HepG2 (cell line): ENCODE results near the gene LAMB2. TPM values are rescaled to one million over a fixed set of nuclear protein-coding genes. Genes with fewer than 3 reads are reported as not detected.

ENCODE experiments used
- ATAC-seq: fragments of 200-7000 bp; cut with Tn5 transposase; 3 replicates; pipeline ENCODE4 v1.9.1; 2020; ENCODE audit warnings: mild to moderate bottlenecking, moderate library complexity
- BruUV-seq: library from RNA; stranded (reverse); fragments of 400-500 nt; replicated peaks from 2 replicates; lab custom pipeline; 2021; lab: Mats Ljungman, UMichigan
- CTCF ChIA-PET: fragments of 300-600 bp; formaldehyde crosslinking; extraction: SDS; loops from one replicate; lab custom pipeline; 2021; ENCODE audit warnings: low total read pairs, inconsistent platforms, low intra/inter-chr PET ratio; lab: Yijun Ruan, JAX
- POLR2A ChIA-PET: fragments of 350-600 bp; sonication (Branson Sonifier 250); formaldehyde crosslinking; loops from one replicate; lab custom pipeline; 2020; ENCODE audit warnings: antibody characterized with exemption, inconsistent platforms; lab: Yijun Ruan, JAX
- DNase-seq: peaks from one replicate; pipeline ENCODE4 v3.0.0-alpha.2; 2015; ENCODE audit warnings: low spot score
- FAIRE-seq: peaks from 3 replicates; lab custom pipeline; 2011; peaks lifted over from hg19 to GRCh38; lab: Jason Lieb, UNC
- H2AFZ ChIP-seq: one replicate; pipeline ENCODE4 v1.6.1; 2011; ENCODE audit warnings: low read length, inconsistent platforms
- H3K27ac ChIP-seq: fragments of 300-600 bp; 3 replicates; pipeline ENCODE4 v1.8.0; 2011; ENCODE audit warnings: mixed run types, mild to moderate bottlenecking, mixed read lengths, low read length, inconsistent platforms; ENCODE audit not compliant: insufficient read depth; ENCODE audit errors: extremely low read length
- H3K27me3 ChIP-seq, 2 experiments: fragments of 200-600 bp in 1 of 2; 2 replicates in 1 of 2; 3 replicates in 1 of 2; pipeline versions ENCODE4 v1.6.0 to v1.8.0; 2011; ENCODE audit warnings: low read length in 2 of 2, mild to moderate bottlenecking in 2 of 2, moderate library complexity in 2 of 2, inconsistent platforms in 1 of 2; ENCODE audit not compliant: insufficient read depth in 2 of 2, control insufficient read depth in 1 of 2
- H3K36me3 ChIP-seq, 2 experiments: fragments of 200-600 bp in 1 of 2; replicated peaks in 1 of 2; 2 replicates in 1 of 2; 3 replicates in 1 of 2; pipeline versions ENCODE4 v1.5.1 to v1.8.0; 2011; ENCODE audit warnings: low read length in 2 of 2, inconsistent platforms in 1 of 2; ENCODE audit not compliant: insufficient read depth in 2 of 2, control insufficient read depth in 1 of 2
- H3K4me1 ChIP-seq: 2 replicates; pipeline ENCODE4 v1.5.1; 2012; ENCODE audit warnings: low read length, inconsistent platforms; ENCODE audit not compliant: insufficient read depth
- H3K4me2 ChIP-seq: 2 replicates; pipeline ENCODE4 v1.6.0; 2011; ENCODE audit warnings: low read depth, low read length, inconsistent platforms
- H3K4me3 ChIP-seq, 3 experiments: fragments of 200-600 bp in 1 of 3; sonication (generic), shearing (Covaris generic) in 1 of 3; replicated peaks in 1 of 3; 2 replicates each; pipeline ENCODE4 v1.5.1; 2011 to 2016; ENCODE audit warnings: low read length in 3 of 3, inconsistent platforms in 2 of 3, low read depth in 2 of 3, mild to moderate bottlenecking in 2 of 3, control low read depth in 1 of 3, mixed read lengths in 1 of 3; ENCODE audit not compliant: insufficient read depth in 1 of 3
- H3K79me2 ChIP-seq: one replicate; pipeline ENCODE4 v1.6.1; 2011; ENCODE audit warnings: low read length, inconsistent platforms; ENCODE audit not compliant: insufficient read depth
- H3K9ac ChIP-seq: 2 replicates; pipeline ENCODE4 v1.6.0; 2011; ENCODE audit warnings: mild to moderate bottlenecking, low read depth, low read length, inconsistent platforms; ENCODE audit not compliant: insufficient read depth
- H3K9me3 ChIP-seq: 2 replicates; pipeline ENCODE4 v1.5.1; 2012; ENCODE audit warnings: mild to moderate bottlenecking, low read length
- H4K20me1 ChIP-seq: 2 replicates; pipeline ENCODE4 v1.6.0; 2011; ENCODE audit warnings: inconsistent platforms, mild to moderate bottlenecking, low read length, moderate library complexity; ENCODE audit not compliant: insufficient read depth
- ATF4 ChIP-seq, 2 experiments: fragments of 450-650 bp in 1 of 2; sonication (generic) in 1 of 2; formaldehyde crosslinking; IDR thresholded peaks; 2 replicates each; pipeline versions ENCODE4 v1.5.0 to v1.8.0; 2020 to 2022; ENCODE audit warnings: mild to moderate bottlenecking in 1 of 2, missing genetic modification reagents in 1 of 2
- HOXA5 ChIP-seq: sonication (generic); formaldehyde crosslinking; IDR thresholded peaks from 2 replicates; pipeline ENCODE4 v1.4.0; 2020; ENCODE audit warnings: missing genetic modification reagents
- KMT2B ChIP-seq: IDR thresholded peaks from 2 replicates; pipeline ENCODE4 v1.6.1; 2016; ENCODE audit warnings: missing genetic modification reagents, missing compliant biosample characterization
- MYC ChIP-seq: sonication (generic); formaldehyde crosslinking; IDR thresholded peaks from 2 replicates; pipeline ENCODE4 v1.9.0; 2021; ENCODE audit warnings: missing genetic modification reagents, borderline replicate concordance
- SETDB1 ChIP-seq: sonication (generic); formaldehyde crosslinking; IDR thresholded peaks from 2 replicates; pipeline ENCODE4 v1.5.1; 2020; ENCODE audit warnings: missing genetic modification reagents, mild to moderate bottlenecking, borderline replicate concordance
- SP4 ChIP-seq: sonication (generic); formaldehyde crosslinking; IDR thresholded peaks from 2 replicates; pipeline ENCODE4 v1.8.1; 2023; ENCODE audit warnings: mild to moderate bottlenecking, missing genetic modification reagents
- SRSF9 ChIP-seq: fragments of 200-400 bp; formaldehyde crosslinking; IDR thresholded peaks from 2 replicates; pipeline ENCODE4 v1.6.1; 2018; ENCODE audit warnings: borderline replicate concordance, mild to moderate bottlenecking, low read depth, low read length; ENCODE audit not compliant: insufficient read depth, poor library complexity, severe bottlenecking
- TEAD3 ChIP-seq: optimal IDR thresholded peaks from 2 replicates; pipeline ENCODE3; 2016; ENCODE audit warnings: borderline replicate concordance
- ZBTB1 ChIP-seq: sonication (generic); formaldehyde crosslinking; IDR thresholded peaks from 2 replicates; pipeline ENCODE4 v1.4.0; 2020; ENCODE audit warnings: missing genetic modification reagents, borderline replicate concordance
- ZNF282 ChIP-seq: fragments of 450-650 bp; IDR thresholded peaks from 2 replicates; pipeline ENCODE4 v1.6.1; 2018; ENCODE audit not compliant: partially characterized antibody
- ZNF563 ChIP-seq: sonication (generic); formaldehyde crosslinking; IDR thresholded peaks from 2 replicates; pipeline ENCODE4 v1.8.0; 2022; ENCODE audit warnings: mild to moderate bottlenecking, moderate library complexity, missing genetic modification reagents
- ZSCAN12 ChIP-seq: sonication (generic); formaldehyde crosslinking; IDR thresholded peaks from 2 replicates; pipeline ENCODE4 v1.9.0; 2021; ENCODE audit warnings: mild to moderate bottlenecking, missing genetic modification reagents
- WGBS: methylation state at CpG from one replicate; pipeline ENCODE4 v1.1.6; 2017; ENCODE audit warnings: low lambda C conversion rate; 5-methylcytosine and 5-hydroxymethylcytosine counted together
- in situ Hi-C: cut with HindIII; loops from 2 replicates; pipeline ENCODE4 v1.10.0; 2017; ENCODE audit warnings: low pct_unique_long_range_greater_than_20kb; ENCODE audit not compliant: extremely low pct_ligation_motif_present
- intact Hi-C: fragments of 100-400 bp; cut with micrococcal nuclease; formaldehyde crosslinking; loops from one replicate; pipeline ENCODE4 v1.10.0; 2022; ENCODE audit not compliant: unreplicated experiment
- polyA plus RNA-seq, 8 experiments: library from polyadenylated mRNA; depleted of rRNA in 3 of 8; stranded (reverse) in 7 of 8; unstranded in 1 of 8; fragments of >200 nt; fragmentation: Illumina TruSeq in 4 of 8; extraction: Trizol in 4 of 8; gene quantifications; 2 replicates each; pipeline versions ENCODE4 v1.2.1 to v1.2.3, GENCODE V29; 2011 to 2016; ENCODE audit warnings: low read depth in 4 of 8, missing spikeins in 1 of 8, mixed read lengths in 1 of 8; ENCODE audit not compliant: insufficient read depth in 1 of 8
- total RNA-seq, 5 experiments: library from RNA; depleted of rRNA; stranded (reverse); fragments of >200 nt; fragmentation: Illumina TruSeq; extraction: Trizol; gene quantifications; 2 replicates each; pipeline ENCODE4 v1.2.3, GENCODE V29; 2016; ENCODE audit warnings: low read depth in 1 of 5

LAMB2 gene
- total and polyA plus RNA-seq, 2 of the 13 experiments (the other 11 are each of a cell fraction or from before 2014, with no cell fraction given) = 208 to 443 TPM

GRCh38 chr3:49177073-49177472 lies 44.2 kb upstream of the LAMB2 start (continued):
- no peak for TF ChIP-seq ZBTB1 (CRISPR knock-in tag)
- TF ChIP-seq SETDB1 (CRISPR knock-in tag) = no peak

- no peak for FAIRE-seq
- Histone ChIP-seq H3K4me2 (no peak overlapping the region), H3K36me3 (peaks cover 0 to 1% of the 10 kb centered on the region in 2 experiments; a peak in 1 of 5 replicates), H3K9me3 (no peaks in the 10 kb centered on the region), H3K27me3 (no peaks in the 10 kb centered on the region), H4K20me1 (no peaks in the 10 kb centered on the region), H3K27ac (no peak overlapping the region)
- in situ Hi-C loops = no loop called here
- no peak for ATAC-seq
- WGBS = 75% methylated on average over 2 of the region's 8 CpGs
- TF ChIP-seq MYC (no peak), ZSCAN12 (CRISPR knock-in tag) (no peak), TEAD3 (CRISPR knock-in tag) (no peak), ZNF563 (CRISPR knock-in tag) (no peak), KMT2B (CRISPR knock-in tag) (no peak), ATF4 (CRISPR knock-in tag; IDR thresholded peaks at IDR 0.05) (no peak), SP4 (CRISPR knock-in tag) (no peak), SRSF9 (no peak), HOXA5 (CRISPR knock-in tag) (no peak), ZNF282 (no peak)
- TF ChIP-seq, all 625 proteins: peak for 0
- ChIA-PET POLR2A (no interaction called here), CTCF (no interaction called here)
- intact Hi-C loops = no loop called here
- Histone ChIP-seq H3K4me3 (no peak overlapping the region), H3K4me1 (peaks cover 33% of the 10 kb centered on the region), H3K79me2 (no peaks in the 10 kb centered on the region), H3K9ac (no peak overlapping the region), H2AFZ (no peak overlapping the region)
- DNase-seq = no peak
- no TSS peak for BruUV-seq
Observed at GRCh38 chr3:49175530-49175929, 42.7 kb upstream of the LAMB2 start.
